K562 (cell line): ENCODE results near the gene ZNF593OS. TPM values are rescaled to one million over a fixed set of nuclear protein-coding genes. Genes with fewer than 3 reads are reported as not detected.
A peak's percentile ranks its signal among the peaks of the same experiment; 100 is the strongest.

Experiments
- ARID1B ChIP-seq: fragments of 450-650 bp; IDR thresholded peaks from 2 replicates; pipeline ENCODE4 v1.6.1; 2016; ENCODE audit warnings: antibody characterized with exemption, mild to moderate bottlenecking, inconsistent platforms
- HNRNPH1 ChIP-seq: fragments of 200-400 bp; formaldehyde crosslinking; optimal IDR thresholded peaks from 2 replicates; pipeline ENCODE3; 2017; ENCODE audit warnings: low read depth, mild to moderate bottlenecking, low read length, moderate library complexity
- HNRNPUL1 ChIP-seq: fragments of 200-400 bp; formaldehyde crosslinking; IDR thresholded peaks from 2 replicates; pipeline ENCODE4 v1.6.1; 2017; ENCODE audit warnings: low read length
- MECOM ChIP-seq: fragments of 250-450 bp; sonication (Bioruptor Pico); IDR thresholded peaks from 2 replicates; pipeline ENCODE4 v1.8.0; 2022; ENCODE audit warnings: inconsistent platforms
- NFE2 ChIP-seq: IDR thresholded peaks from 2 replicates; pipeline ENCODE4 v1.6.1; 2014; ENCODE audit warnings: antibody characterized with exemption, low read depth
- OTX1 ChIP-seq: fragments of 450-650 bp; formaldehyde crosslinking; IDR thresholded peaks from 2 replicates; pipeline ENCODE4 v1.4.0; 2022; ENCODE audit warnings: mild to moderate bottlenecking
- RNF2 ChIP-seq: sonication (generic); IDR thresholded peaks from 2 replicates; pipeline ENCODE4 v1.6.1; 2016
- SMAD4 ChIP-seq: fragments of 250-450 bp; sonication (Bioruptor Pico); conservative IDR thresholded peaks from 2 replicates; pipeline ENCODE4 v1.8.0; 2021; ENCODE audit warnings: inconsistent platforms, mild to moderate bottlenecking, moderate library complexity
- ZNF561 ChIP-seq: fragments of 450-650 bp; formaldehyde crosslinking; conservative IDR thresholded peaks from 2 replicates; pipeline ENCODE4 v1.4.0; 2020; ENCODE audit warnings: mild to moderate bottlenecking, moderate library complexity
- ZSCAN32 ChIP-seq: fragments of 450-650 bp; formaldehyde crosslinking; IDR thresholded peaks from 2 replicates; pipeline ENCODE4 v1.4.0; 2020; ENCODE audit warnings: mild to moderate bottlenecking, moderate library complexity
- polyA plus RNA-seq, 8 experiments: library from polyadenylated mRNA; depleted of rRNA in 4 of 8; stranded (reverse) in 5 of 8; unstranded in 3 of 8; fragments of >200 nt; fragmentation: Nextera tagmentation in 2 of 8; fragmentation: Illumina TruSeq in 1 of 8; extraction: Ambion mirVana in 2 of 8; extraction: Trizol in 1 of 8; gene quantifications; 2 replicates each; pipeline versions ENCODE4 v1.2.1 to v1.2.3, GENCODE V29; 2011 to 2014; ENCODE audit warnings: inconsistent platforms in 1 of 8, missing spikeins in 1 of 8
- total RNA-seq, 7 experiments: library from RNA; depleted of rRNA in 6 of 7; stranded (reverse); fragments of >200 nt in 6 of 7; fragmentation: Illumina TruSeq in 2 of 7; extraction: Trizol in 2 of 7; gene quantifications; 2 replicates each; pipeline versions ENCODE4 v1.2.1 to v1.2.3, GENCODE V29; 2011 to 2021; ENCODE audit warnings: low replicate concordance in 1 of 7
- TF ChIP-seq, protein P1 (sequence below), 2 experiments: fragments of 450-650 bp in 1 of 2; sonication (generic) in 1 of 2; formaldehyde crosslinking in 1 of 2; IDR thresholded peaks; 2 replicates each; pipeline versions ENCODE4 v1.7.1 to v1.9.0; 2016 to 2022; ENCODE audit warnings: inconsistent platforms in 1 of 2, mild to moderate bottlenecking in 1 of 2, missing genetic modification reagents in 1 of 2
- TF ChIP-seq, protein P2 (sequence below): fragments of 450-650 bp; conservative IDR thresholded peaks from 2 replicates; pipeline ENCODE4 v1.6.1; 2016; ENCODE audit warnings: missing genetic modification characterization, low read depth, mild to moderate bottlenecking, missing compliant biosample characterization, moderate library complexity
- TF ChIP-seq, protein P3 (sequence below): fragments of 450-650 bp; IDR thresholded peaks from 2 replicates; pipeline ENCODE4 v1.6.1; 2016; ENCODE audit warnings: missing biosample characterization, missing genetic modification characterization

ZNF593OS gene
- total and polyA plus RNA-seq, 9 of the 15 experiments (the other 6 are each of a cell fraction or from before 2014, with no cell fraction given): 0.24 to 0.27 TPM; not detected in 7

DNA sequence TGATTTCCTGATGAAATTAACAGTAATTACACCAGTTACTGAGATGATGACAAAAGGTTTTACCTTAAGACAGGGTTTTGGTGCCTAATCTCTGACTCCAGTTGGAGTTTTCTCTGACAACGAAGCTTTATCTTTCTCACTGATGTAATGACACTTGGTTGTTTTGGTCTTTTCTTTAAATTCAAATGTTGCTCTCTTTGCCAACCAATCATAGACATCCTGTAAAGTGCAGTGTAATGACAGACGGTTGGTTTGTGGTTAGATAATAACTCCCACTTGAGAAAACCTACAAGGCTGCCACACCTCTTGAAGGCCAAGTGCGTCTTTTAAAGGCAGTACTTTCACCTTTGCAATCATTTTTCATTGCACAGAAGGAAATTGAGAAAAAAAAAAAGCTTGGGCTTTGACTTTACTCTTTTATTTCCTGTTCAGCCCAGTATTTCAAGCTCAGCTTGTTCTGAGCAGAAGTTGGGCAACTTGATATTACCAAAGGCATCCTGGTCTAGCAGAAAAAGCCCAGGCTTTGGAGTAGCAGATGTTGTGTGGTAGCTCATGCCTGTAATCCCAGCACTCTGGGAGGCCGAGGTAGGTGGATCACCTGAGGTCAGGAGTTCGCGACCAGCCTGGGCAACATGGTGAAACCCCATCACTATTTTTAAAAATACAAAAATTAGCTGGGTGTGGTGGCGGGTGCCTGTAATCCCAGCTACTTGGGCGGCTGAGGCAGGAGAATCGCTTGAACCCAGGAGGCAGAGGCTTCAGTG lies 45.1 kb downstream of the ZNF593OS start (continued):
- TF ChIP-seq, protein P1, sequence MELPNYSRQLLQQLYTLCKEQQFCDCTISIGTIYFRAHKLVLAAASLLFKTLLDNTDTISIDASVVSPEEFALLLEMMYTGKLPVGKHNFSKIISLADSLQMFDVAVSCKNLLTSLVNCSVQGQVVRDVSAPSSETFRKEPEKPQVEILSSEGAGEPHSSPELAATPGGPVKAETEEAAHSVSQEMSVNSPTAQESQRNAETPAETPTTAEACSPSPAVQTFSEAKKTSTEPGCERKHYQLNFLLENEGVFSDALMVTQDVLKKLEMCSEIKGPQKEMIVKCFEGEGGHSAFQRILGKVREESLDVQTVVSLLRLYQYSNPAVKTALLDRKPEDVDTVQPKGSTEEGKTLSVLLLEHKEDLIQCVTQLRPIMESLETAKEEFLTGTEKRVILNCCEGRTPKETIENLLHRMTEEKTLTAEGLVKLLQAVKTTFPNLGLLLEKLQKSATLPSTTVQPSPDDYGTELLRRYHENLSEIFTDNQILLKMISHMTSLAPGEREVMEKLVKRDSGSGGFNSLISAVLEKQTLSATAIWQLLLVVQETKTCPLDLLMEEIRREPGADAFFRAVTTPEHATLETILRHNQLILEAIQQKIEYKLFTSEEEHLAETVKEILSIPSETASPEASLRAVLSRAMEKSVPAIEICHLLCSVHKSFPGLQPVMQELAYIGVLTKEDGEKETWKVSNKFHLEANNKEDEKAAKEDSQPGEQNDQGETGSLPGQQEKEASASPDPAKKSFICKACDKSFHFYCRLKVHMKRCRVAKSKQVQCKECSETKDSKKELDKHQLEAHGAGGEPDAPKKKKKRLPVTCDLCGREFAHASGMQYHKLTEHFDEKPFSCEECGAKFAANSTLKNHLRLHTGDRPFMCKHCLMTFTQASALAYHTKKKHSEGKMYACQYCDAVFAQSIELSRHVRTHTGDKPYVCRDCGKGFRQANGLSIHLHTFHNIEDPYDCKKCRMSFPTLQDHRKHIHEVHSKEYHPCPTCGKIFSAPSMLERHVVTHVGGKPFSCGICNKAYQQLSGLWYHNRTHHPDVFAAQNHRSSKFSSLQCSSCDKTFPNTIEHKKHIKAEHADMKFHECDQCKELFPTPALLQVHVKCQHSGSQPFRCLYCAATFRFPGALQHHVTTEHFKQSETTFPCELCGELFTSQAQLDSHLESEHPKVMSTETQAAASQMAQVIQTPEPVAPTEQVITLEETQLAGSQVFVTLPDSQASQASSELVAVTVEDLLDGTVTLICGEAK (IDR thresholded peaks at IDR 0.05): peak; percentile 76; the same call in 1 of the 2 replicates
- TF ChIP-seq, protein P1 (CRISPR knock-in tag; IDR thresholded peaks at IDR 0.05): no peak
- TF ChIP-seq NFE2 (peak; percentile 99), ARID1B (peak; percentile 98), SMAD4 (peak; percentile 79), HNRNPH1 (no peak), ZSCAN32 (no peak), OTX1 (peak; percentile 86; the same call in 1 of the 2 replicates), RNF2 (peak; percentile 97), MECOM (CRISPR knock-in tag) (peak; percentile 62), ZNF561 (CRISPR knock-in tag) (peak; percentile 49; the same call in 1 of the 2 replicates), HNRNPUL1 (no peak)
- TF ChIP-seq, protein P2, sequence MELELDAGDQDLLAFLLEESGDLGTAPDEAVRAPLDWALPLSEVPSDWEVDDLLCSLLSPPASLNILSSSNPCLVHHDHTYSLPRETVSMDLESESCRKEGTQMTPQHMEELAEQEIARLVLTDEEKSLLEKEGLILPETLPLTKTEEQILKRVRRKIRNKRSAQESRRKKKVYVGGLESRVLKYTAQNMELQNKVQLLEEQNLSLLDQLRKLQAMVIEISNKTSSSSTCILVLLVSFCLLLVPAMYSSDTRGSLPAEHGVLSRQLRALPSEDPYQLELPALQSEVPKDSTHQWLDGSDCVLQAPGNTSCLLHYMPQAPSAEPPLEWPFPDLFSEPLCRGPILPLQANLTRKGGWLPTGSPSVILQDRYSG (tag): peak; percentile 65; the same call in 1 of the 2 replicates
- TF ChIP-seq, protein P3, sequence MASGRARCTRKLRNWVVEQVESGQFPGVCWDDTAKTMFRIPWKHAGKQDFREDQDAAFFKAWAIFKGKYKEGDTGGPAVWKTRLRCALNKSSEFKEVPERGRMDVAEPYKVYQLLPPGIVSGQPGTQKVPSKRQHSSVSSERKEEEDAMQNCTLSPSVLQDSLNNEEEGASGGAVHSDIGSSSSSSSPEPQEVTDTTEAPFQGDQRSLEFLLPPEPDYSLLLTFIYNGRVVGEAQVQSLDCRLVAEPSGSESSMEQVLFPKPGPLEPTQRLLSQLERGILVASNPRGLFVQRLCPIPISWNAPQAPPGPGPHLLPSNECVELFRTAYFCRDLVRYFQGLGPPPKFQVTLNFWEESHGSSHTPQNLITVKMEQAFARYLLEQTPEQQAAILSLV (tag): peak; percentile 49; the same call in 1 of the 2 replicates
